Measurements from ENCODE around the gene OPCML. TPM values are rescaled to one million over a fixed set of nuclear protein-coding genes. Genes with fewer than 3 reads are reported as not detected.

OPCML gene
- total RNA-seq, 1 experiment from 2014 or later = not detected

GRCh38 chr11:133530501-133530835 is 1.8 kb downstream of the OPCML start:
- ATAC-seq = no peak
- CTCF ChIA-PET = interaction anchor here (0.5 kb wide), 1 partner anchor 158 kb away, joined by 7 read pairs; no protein-coding TSS in a partner anchor
- Histone ChIP-seq H3K27me3 (ENCODE audit: control insufficient read depth, insufficient read depth, low read length) (peaks cover 20% of the 10 kb centered on the region), H3K36me3 (ENCODE audit: control insufficient read depth, insufficient read depth, low read length) (no peaks in the 10 kb centered on the region), H3K27ac (ENCODE audit: low read length) (no peak overlapping the region), H3K4me1 (ENCODE audit: control insufficient read depth, insufficient read depth, low read length) (no peaks in the 10 kb centered on the region), H3K9me3 (ENCODE audit: control insufficient read depth, insufficient read depth, low read depth, low read length) (no peaks in the 10 kb centered on the region), H3K4me3 (ENCODE audit: low read depth in 2 of 2, low read length in 2 of 2) (no peak overlapping the region)
- no peak for TF ChIP-seq SIN3A (IDR thresholded peaks at IDR 0.05; ENCODE audit: borderline replicate concordance, insufficient read depth, low read depth, low read length)
- POLR2A ChIA-PET = no interaction called here
- no peak for DNase-seq (ENCODE audit: low read depth, low spot score)
- intact Hi-C loops (cut with micrococcal nuclease; ENCODE audit: unreplicated experiment) (no loop called here), in situ Hi-C loops (cut with HindIII; ENCODE audit: low pct_unique_long_range_greater_than_20kb, low sequenced_read_pairs) (no loop called here)
- BruUV-seq (replicated peaks) = no TSS peak

DNA sequence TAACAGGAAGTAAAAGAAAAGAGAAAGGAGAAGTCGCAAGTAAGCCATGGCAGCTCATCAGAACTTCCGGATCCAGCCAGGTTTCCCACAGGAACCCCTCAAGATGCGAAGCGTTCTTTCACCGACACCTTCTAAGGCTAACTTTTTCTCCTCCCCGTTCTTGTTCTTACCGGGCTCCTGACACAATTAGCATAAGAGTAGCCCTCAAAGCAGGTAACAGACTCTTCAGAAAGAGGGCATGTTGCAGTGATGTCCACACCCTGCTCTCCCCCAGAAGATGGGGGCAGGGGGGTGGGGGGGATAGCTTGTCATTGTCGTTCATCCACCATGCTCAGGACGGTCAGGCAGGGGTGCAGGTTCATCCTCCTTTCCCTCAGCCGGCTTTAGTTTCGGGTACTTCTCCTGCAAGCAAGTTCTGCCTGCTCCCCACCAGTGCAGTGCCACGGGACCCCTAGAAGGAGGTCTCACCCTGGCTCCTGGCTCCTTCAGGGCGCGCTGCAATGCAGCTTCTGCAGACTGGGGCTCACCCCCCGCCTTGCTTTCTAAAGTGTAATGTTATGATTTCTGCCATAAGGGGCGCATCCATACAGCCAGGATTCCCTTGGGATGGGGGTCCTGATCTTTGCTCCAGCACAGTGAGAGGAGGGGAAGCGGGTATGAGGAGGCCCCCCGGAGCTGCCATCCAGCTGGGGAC is 2.3 kb downstream of the OPCML start:
- peaks cover 20% of the 10 kb centered on the region for H3K27me3 ChIP-seq (ENCODE audit: control insufficient read depth, insufficient read depth, low read length)
- ATAC-seq = no peak
- intact Hi-C loops (cut with micrococcal nuclease; ENCODE audit: unreplicated experiment) = no loop called here

More for the DNA sequence above, 2.3 kb downstream of the OPCML start:
- POLR2A ChIA-PET = no interaction called here
- CTCF ChIA-PET = no interaction called here
- Histone ChIP-seq H3K4me3 (ENCODE audit: low read depth in 2 of 2, low read length in 2 of 2) (no peak overlapping the region), H3K27ac (ENCODE audit: low read length) (no peak overlapping the region), H3K9me3 (ENCODE audit: control insufficient read depth, insufficient read depth, low read depth, low read length) (no peaks in the 10 kb centered on the region), H3K36me3 (ENCODE audit: control insufficient read depth, insufficient read depth, low read length) (no peaks in the 10 kb centered on the region), H3K4me1 (ENCODE audit: control insufficient read depth, insufficient read depth, low read length) (no peaks in the 10 kb centered on the region)
- BruUV-seq (replicated peaks) = no TSS peak
- TF ChIP-seq CTCF (IDR thresholded peaks at IDR 0.05) (no peak), SIN3A (IDR thresholded peaks at IDR 0.05; ENCODE audit: borderline replicate concordance, insufficient read depth, low read depth, low read length) (no peak), TCF7L2 (IDR thresholded peaks at IDR 0.05; ENCODE audit: low read depth, low read length) (no peak), POLR2AphosphoS5 (IDR thresholded peaks at IDR 0.05; ENCODE audit: low read depth, low read length) (no peak)
- TF ChIP-seq, protein P1, sequence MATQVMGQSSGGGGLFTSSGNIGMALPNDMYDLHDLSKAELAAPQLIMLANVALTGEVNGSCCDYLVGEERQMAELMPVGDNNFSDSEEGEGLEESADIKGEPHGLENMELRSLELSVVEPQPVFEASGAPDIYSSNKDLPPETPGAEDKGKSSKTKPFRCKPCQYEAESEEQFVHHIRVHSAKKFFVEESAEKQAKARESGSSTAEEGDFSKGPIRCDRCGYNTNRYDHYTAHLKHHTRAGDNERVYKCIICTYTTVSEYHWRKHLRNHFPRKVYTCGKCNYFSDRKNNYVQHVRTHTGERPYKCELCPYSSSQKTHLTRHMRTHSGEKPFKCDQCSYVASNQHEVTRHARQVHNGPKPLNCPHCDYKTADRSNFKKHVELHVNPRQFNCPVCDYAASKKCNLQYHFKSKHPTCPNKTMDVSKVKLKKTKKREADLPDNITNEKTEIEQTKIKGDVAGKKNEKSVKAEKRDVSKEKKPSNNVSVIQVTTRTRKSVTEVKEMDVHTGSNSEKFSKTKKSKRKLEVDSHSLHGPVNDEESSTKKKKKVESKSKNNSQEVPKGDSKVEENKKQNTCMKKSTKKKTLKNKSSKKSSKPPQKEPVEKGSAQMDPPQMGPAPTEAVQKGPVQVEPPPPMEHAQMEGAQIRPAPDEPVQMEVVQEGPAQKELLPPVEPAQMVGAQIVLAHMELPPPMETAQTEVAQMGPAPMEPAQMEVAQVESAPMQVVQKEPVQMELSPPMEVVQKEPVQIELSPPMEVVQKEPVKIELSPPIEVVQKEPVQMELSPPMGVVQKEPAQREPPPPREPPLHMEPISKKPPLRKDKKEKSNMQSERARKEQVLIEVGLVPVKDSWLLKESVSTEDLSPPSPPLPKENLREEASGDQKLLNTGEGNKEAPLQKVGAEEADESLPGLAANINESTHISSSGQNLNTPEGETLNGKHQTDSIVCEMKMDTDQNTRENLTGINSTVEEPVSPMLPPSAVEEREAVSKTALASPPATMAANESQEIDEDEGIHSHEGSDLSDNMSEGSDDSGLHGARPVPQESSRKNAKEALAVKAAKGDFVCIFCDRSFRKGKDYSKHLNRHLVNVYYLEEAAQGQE (IDR thresholded peaks at IDR 0.05; ENCODE audit: insufficient read depth in 1 of 2, low read depth in 2 of 2, low read length in 1 of 2) = no peak
- in situ Hi-C loops (cut with HindIII; ENCODE audit: low pct_unique_long_range_greater_than_20kb, low sequenced_read_pairs) = no loop called here
- DNase-seq (ENCODE audit: low read depth, low spot score) = no peak
